GM18858 (cell line): ENCODE data around the gene S1PR2.
"Not testable (repeated sequence)": the region's sequence is repeated elsewhere in the genome, so short reads cannot be mapped to it uniquely, and the experiment has no call there.

Experiments
- ATAC-seq: cut with Tn5 transposase; IDR thresholded peaks from one replicate; pipeline ENCODE4 v1.9.1; 2021; ENCODE audit not compliant: unreplicated experiment

The S1PR2 gene

DNA sequence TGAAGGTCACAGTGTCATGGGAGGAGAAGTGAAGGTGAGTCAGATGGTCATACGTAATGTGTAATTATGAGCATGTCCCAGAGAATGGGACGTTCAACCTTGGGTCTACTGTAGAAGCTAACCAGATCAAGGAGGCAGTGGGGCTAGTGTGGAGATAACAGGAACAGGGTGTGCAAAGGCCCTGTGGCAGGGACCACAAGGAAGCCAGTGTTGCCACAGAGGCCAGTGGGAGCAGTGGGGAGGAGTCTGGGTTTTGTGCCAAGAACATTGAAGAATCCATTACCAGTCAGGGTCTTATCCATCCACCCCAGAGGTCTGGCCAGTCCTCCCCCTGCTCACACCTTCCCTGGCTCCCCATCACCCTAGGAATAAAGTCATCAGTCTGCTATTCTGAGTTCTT lies 24.2 kb upstream of the S1PR2 start:
- no peak for ATAC-seq

DNA sequence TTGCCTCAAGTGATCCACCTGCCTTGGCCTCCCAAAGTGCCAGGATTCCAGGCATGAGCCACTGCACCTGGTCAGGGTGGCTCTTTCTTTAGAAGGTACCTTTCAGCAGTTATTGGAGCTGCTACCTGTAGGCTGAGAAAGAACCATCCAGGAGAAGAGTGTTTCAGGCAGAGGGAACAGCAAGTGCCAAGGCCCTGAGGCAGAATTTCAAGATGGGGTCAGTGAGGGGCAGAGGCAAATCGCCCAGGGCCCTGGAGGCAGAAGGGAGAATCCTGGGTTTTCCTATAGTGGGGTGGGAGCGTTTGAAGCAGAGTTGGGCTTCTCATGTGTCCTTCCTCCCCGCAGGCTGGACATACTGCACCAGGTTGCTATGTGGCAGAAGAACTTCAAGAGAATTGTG lies 23.1 kb upstream of the S1PR2 start:
- no peak for ATAC-seq

- no peak for ATAC-seq
Measured at GRCh38 chr19:10252707-10253106, 21.6 kb upstream of the S1PR2 start.

GRCh38 chr19:10251792-10252694 lies 20.9 kb upstream of the S1PR2 start, which contains the start of gene MRPL4:
Gene MRPL4 (plus strand): TSS chr19:10252214. CDS start chr19:10252254, 40 bp downstream.
- peak; percentile 77 for ATAC-seq

DNA sequence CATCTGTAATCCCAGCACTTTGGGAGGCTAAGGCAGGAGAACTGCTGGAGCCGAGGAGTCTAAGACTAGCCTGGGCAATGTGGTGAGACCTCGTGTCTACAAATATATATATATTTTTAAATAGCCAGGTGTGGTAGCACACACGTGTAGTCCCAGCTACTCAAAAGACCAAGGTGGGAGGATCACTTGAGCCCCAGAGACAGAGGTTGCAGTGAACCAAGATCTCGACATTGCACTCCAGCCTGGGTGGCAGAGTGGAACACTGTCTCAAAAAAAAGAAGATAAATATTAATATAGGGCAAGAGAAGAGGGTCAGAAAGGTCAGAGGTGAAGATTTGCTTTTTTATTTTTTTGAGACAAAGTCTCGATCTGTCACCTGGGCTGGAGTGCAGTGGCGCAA lies 15.4 kb upstream of the S1PR2 start:
- ATAC-seq: no peak

GRCh38 chr19:10245189-10245939 lies 14.2 kb upstream of the S1PR2 start:
- no peak for ATAC-seq

- ATAC-seq: no peak
Measured at GRCh38 chr19:10243606-10244005, 12.5 kb upstream of the S1PR2 start.

DNA sequence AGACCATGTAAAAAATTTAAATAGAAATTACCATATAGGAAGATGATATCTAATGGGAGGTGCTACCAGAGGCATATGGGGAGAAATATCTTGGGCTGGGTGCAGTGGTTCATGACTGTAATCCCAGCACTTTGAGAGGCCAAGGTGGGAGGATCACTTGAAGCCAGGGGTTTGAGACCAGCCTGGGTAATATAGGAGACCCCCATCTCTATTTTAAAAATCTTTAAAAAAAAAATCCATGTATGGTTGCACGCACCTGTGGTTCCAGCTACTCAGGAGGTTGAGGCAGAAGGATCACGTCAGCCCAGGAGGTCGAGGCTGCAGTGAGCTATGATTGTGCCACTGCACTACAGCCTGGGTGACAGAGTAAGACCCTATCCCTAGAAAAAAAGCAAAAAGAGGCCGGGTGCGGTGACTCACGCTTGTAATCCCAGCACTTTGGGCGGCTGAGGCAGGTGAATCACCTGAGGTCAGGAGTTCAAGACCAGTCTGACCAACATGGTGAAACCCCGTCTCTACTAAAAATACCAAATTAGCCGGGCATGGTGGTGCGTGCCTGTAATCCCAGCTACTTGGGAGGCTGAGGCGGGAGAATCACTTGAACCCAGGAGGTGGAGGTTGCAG lies 10.8 kb upstream of the S1PR2 start:
- ATAC-seq: not testable (repeated sequence)

- ATAC-seq: no peak
Measured at GRCh38 chr19:10238172-10238783, 7.1 kb upstream of the S1PR2 start.

- no peak for ATAC-seq
Measured at GRCh38 chr19:10237702-10238101, 6.6 kb upstream of the S1PR2 start.

DNA sequence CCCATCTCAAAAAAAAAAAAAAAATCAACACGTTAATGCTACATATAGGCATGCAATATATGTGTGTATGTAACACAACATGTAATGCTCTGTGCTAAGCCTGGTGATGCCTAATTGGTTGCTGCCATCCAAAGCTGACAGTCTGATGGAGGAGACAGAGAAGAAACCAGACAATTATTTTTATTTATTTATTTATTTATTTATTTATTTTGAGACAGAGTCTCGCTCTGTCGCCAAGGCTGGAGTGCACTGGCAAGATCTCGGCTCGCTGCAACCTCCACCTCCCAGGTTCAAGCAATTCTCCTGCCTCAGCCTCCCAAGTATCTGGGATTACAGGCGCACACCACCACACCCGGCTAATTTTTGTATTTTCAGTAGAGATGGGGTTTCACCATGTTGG lies 4.3 kb upstream of the S1PR2 start:
- not testable (repeated sequence) for ATAC-seq

DNA sequence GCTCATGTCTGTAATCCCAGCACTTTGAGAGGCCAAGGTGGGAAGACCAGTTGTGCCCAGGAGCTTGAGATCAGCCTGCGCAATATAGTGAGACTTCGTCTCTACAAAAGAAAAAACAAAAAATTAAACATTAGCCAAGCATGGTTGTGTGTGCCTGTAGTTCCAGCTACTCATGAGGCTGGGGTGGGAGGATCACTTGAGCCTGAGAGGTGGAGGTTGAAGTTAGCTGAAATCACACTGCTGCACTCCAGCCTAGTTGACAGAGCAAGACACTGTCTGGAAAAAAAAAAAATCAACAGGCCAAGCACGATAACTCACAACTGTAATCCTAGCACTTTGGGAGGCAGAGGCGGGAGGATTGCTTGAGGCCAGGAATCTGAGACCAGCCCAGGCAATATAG lies 3.9 kb upstream of the S1PR2 start:
- no peak for ATAC-seq

GRCh38 chr19:10233946-10234345 lies 2.8 kb upstream of the S1PR2 start:
- ATAC-seq: no peak

- no peak for ATAC-seq
Measured at GRCh38 chr19:10231612-10232228, 589 bp upstream of the S1PR2 start.

- ATAC-seq: no peak
Measured at GRCh38 chr19:10230173-10230860, 814 bp downstream of the S1PR2 start.

DNA sequence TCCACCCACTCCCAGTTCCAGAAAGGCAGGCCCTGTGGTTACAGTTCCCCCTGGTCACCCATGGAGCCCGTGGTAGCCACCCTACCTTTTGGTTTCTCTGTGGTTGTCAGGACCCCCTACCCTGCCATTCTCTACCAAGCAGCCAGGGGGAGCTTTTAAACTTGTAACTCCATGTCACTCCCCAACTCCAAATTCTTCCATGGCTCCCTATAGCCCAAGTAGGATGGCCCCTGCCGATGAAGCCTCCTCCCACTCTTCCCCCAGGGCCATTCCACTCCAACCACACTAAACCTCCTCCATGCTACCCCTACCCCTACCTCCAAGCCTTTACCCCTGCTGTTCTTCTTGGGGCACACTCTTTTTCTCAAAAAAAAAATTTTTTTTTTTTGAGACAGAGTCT lies 2.2 kb downstream of the S1PR2 start:
- ATAC-seq: no peak

- no peak for ATAC-seq
Measured at GRCh38 chr19:10228393-10228792, 2.7 kb downstream of the S1PR2 start.

DNA sequence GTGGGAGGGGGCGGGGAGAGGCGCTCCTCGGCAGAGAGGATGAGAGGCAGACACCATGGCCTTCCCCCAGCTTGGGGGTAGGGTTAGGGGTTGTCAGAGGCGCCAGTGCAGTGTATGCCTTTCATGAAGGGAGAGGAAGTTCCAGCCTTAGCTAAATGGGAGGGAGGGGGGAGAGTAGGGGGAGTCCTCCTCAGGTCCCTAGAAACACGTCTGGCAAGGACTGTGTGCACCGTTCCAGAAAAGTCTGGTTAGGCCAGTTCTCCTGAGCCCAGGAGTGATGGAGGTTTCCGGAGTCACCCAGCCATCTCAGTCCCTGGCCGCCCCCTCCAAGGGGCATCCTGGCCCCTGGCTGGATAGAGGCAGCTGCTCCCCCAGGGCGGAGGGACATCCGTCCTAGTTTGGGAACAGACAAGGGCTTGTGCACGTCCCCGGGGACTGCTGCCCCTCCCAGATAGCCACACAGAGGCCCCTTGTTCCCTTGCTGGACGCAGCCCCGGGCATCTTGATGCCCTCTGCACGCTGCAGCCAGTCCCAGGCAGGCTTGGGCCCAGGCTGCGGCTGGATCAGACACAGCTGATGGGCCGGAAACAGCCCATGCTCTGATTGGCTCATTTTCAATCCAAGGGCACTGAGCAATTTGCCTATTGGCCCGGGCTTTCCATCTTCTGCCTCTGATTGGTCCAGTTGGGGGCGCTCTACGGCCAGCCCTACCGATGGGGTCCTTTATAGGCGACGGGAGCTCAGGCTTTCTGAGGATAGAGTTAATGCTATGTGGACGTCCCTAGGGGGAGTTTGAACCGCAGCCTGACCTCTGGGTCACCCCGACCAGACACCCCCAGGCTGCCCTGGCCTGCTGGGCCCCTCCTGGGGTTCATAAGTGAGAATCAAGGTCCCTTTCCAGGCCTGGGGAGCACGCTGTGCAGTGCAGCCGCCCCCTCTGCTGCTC lies 3.8 kb downstream of the S1PR2 start:
- no peak for ATAC-seq

GRCh38 chr19:10226376-10227025 lies 4.6 kb downstream of the S1PR2 start:
- ATAC-seq: no peak
